Measurements from ENCODE around the gene PPP1R12B.
"Not testable (repeated sequence)": the region's sequence is repeated elsewhere in the genome, so short reads cannot be mapped to it uniquely, and the experiment has no call there.

DNA sequence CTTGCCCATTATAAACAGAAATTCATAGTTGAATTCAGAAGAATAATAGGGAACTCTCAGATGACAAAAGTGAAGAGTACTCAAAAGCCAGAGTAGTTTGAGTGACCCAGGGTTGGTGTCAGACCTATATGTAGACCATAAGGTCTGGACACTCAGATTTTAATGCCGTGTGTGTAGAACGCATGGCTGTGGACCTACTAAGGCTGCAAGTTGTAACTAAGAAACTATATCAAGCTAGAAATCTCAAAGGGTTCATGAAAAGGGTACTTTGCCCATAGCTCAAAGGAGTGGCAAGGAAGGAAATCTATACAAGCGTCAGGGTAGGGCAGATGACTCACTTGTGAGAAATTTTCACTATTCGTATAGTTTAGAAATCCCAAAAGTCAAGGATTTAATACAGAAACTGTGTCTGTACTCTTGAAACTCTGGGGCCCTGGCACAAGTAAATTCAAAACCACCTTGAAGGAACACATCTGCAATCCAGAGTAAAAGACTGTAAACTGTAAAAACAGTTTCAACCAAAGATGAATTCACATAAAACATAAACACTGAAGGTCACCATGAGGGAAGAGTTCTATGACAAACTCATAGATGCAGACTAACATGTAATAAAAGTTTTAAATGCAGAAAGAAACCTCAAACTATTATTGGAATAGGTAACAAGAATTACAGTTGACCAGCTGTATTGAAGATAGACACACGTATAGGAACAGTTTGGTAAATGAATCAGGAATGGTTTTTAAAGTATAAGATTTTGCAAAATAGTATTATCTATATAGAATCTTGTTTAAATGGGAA lies 108.1 kb downstream of the PPP1R12B start:
- TF ChIP-seq, protein P1, sequence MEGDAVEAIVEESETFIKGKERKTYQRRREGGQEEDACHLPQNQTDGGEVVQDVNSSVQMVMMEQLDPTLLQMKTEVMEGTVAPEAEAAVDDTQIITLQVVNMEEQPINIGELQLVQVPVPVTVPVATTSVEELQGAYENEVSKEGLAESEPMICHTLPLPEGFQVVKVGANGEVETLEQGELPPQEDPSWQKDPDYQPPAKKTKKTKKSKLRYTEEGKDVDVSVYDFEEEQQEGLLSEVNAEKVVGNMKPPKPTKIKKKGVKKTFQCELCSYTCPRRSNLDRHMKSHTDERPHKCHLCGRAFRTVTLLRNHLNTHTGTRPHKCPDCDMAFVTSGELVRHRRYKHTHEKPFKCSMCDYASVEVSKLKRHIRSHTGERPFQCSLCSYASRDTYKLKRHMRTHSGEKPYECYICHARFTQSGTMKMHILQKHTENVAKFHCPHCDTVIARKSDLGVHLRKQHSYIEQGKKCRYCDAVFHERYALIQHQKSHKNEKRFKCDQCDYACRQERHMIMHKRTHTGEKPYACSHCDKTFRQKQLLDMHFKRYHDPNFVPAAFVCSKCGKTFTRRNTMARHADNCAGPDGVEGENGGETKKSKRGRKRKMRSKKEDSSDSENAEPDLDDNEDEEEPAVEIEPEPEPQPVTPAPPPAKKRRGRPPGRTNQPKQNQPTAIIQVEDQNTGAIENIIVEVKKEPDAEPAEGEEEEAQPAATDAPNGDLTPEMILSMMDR (IDR thresholded peaks at IDR 0.05; ENCODE audit: poor library complexity), result not testable (repeated sequence)
- not testable (repeated sequence) for TF ChIP-seq EZH2phosphoT487 (IDR thresholded peaks at IDR 0.05; ENCODE audit: low read depth, severe bottlenecking, unreplicated experiment)
